ENCODE results near the gene PHACTR1. TPM values are rescaled to one million over a fixed set of nuclear protein-coding genes. Genes with fewer than 3 reads are reported as not detected.

The PHACTR1 gene
- total RNA-seq, 1 donor from 2014 or later, result 8.5 TPM

- FAIRE-seq, result no peak
- no peak overlapping the region for H3K27ac Mint-ChIP-seq (ENCODE audit: unreplicated experiment)
- no peaks in the 10 kb centered on the region for H3K4me1 Mint-ChIP-seq (ENCODE audit: low read depth, unreplicated experiment)
- H3K4me3 Mint-ChIP-seq (ENCODE audit: unreplicated experiment), result no peak overlapping the region
- no peak overlapping the region for H3K4me3 ChIP-seq (ENCODE audit: insufficient read depth, low read depth, low read length)
- no peak overlapping the region for H3K9ac ChIP-seq (ENCODE audit: low read length)
- no peak for TF ChIP-seq EZH2 (IDR thresholded peaks at IDR 0.05; ENCODE audit: insufficient read depth, low read length)
- TF ChIP-seq CTCF (IDR thresholded peaks at IDR 0.05; ENCODE audit: insufficient read depth, low read depth, low read length), result no peak
- H3K36me3 ChIP-seq (ENCODE audit: insufficient read depth, low read length), result no peaks in the 10 kb centered on the region
- no peak overlapping the region for H3K27ac ChIP-seq (ENCODE audit: low read depth, low read length)
- DNase-seq (ENCODE audit: low read depth), result no peak
- no peaks in the 10 kb centered on the region for H4K20me1 ChIP-seq (ENCODE audit: insufficient read depth, low read length)
- H3K36me3 Mint-ChIP-seq (ENCODE audit: low read depth, unreplicated experiment), result no peaks in the 10 kb centered on the region
- no peaks in the 10 kb centered on the region for H3K27me3 Mint-ChIP-seq (ENCODE audit: low read depth, unreplicated experiment)
- H2AFZ ChIP-seq (ENCODE audit: low read depth, low read length), result no peak overlapping the region
- H3K9me3 Mint-ChIP-seq (ENCODE audit: unreplicated experiment), result no peaks in the 10 kb centered on the region
- no peaks in the 10 kb centered on the region for H3K9me3 ChIP-seq (ENCODE audit: insufficient read depth, low read depth, low read length)
- no peaks in the 10 kb centered on the region for H3K27me3 ChIP-seq (ENCODE audit: insufficient read depth, low read length)
- no peaks in the 10 kb centered on the region for H3K79me2 ChIP-seq (ENCODE audit: insufficient read depth, low read length)
- no peaks in the 10 kb centered on the region for H3K4me1 ChIP-seq (ENCODE audit: insufficient read depth, low read length)
- H3K4me2 ChIP-seq (ENCODE audit: low read length), result no peak overlapping the region
These were observed 69.4 kb downstream of the PHACTR1 start for GRCh38 chr6:12785921-12786320.

- Histone ChIP-seq H2AFZ (ENCODE audit: low read depth, low read length) (no peak overlapping the region), H3K4me1 (ENCODE audit: insufficient read depth, low read length) (no peaks in the 10 kb centered on the region), H3K9ac (ENCODE audit: low read length) (no peak overlapping the region), H3K4me2 (ENCODE audit: low read length) (peak overlapping the region; percentile 25), H3K36me3 (ENCODE audit: insufficient read depth, low read length) (no peaks in the 10 kb centered on the region), H3K79me2 (ENCODE audit: insufficient read depth, low read length) (no peaks in the 10 kb centered on the region), H4K20me1 (ENCODE audit: insufficient read depth, low read length) (no peaks in the 10 kb centered on the region), H3K27me3 (ENCODE audit: insufficient read depth, low read length) (no peaks in the 10 kb centered on the region), H3K9me3 (ENCODE audit: insufficient read depth, low read depth, low read length) (no peaks in the 10 kb centered on the region), H3K27ac (ENCODE audit: low read depth, low read length) (no peak overlapping the region), H3K4me3 (ENCODE audit: insufficient read depth, low read depth, low read length) (no peak overlapping the region)
- no peak for TF ChIP-seq EZH2 (IDR thresholded peaks at IDR 0.05; ENCODE audit: insufficient read depth, low read length)
- TF ChIP-seq CTCF (IDR thresholded peaks at IDR 0.05; ENCODE audit: insufficient read depth, low read depth, low read length), result no peak
- H3K27ac Mint-ChIP-seq (ENCODE audit: unreplicated experiment), result no peak overlapping the region
- H3K27me3 Mint-ChIP-seq (ENCODE audit: low read depth, unreplicated experiment), result no peaks in the 10 kb centered on the region
- H3K4me3 Mint-ChIP-seq (ENCODE audit: unreplicated experiment), result no peak overlapping the region
- H3K9me3 Mint-ChIP-seq (ENCODE audit: unreplicated experiment), result no peaks in the 10 kb centered on the region
- H3K4me1 Mint-ChIP-seq (ENCODE audit: low read depth, unreplicated experiment), result no peaks in the 10 kb centered on the region
- H3K36me3 Mint-ChIP-seq (ENCODE audit: low read depth, unreplicated experiment), result no peaks in the 10 kb centered on the region
- FAIRE-seq (no peak), DNase-seq (ENCODE audit: low read depth) (peak; percentile 10)
These were observed 74.8 kb downstream of the PHACTR1 start for GRCh38 chr6:12791371-12791770.

- no peak for TF ChIP-seq CTCF (IDR thresholded peaks at IDR 0.05; ENCODE audit: insufficient read depth, low read depth, low read length)
- TF ChIP-seq EZH2 (IDR thresholded peaks at IDR 0.05; ENCODE audit: insufficient read depth, low read length), result no peak
- DNase-seq (ENCODE audit: low read depth) (no peak), FAIRE-seq (no peak)
- Mint-ChIP-seq H3K4me3 (ENCODE audit: unreplicated experiment) (no peak overlapping the region), H3K27me3 (ENCODE audit: low read depth, unreplicated experiment) (peaks cover 3% of the 10 kb centered on the region), H3K9me3 (ENCODE audit: unreplicated experiment) (no peaks in the 10 kb centered on the region), H3K27ac (ENCODE audit: unreplicated experiment) (no peak overlapping the region), H3K4me1 (ENCODE audit: low read depth, unreplicated experiment) (no peaks in the 10 kb centered on the region), H3K36me3 (ENCODE audit: low read depth, unreplicated experiment) (no peaks in the 10 kb centered on the region)
- no peaks in the 10 kb centered on the region for H3K36me3 ChIP-seq (ENCODE audit: insufficient read depth, low read length)
- H2AFZ ChIP-seq (ENCODE audit: low read depth, low read length), result no peak overlapping the region
- no peaks in the 10 kb centered on the region for H3K9me3 ChIP-seq (ENCODE audit: insufficient read depth, low read depth, low read length)
- H3K4me3 ChIP-seq (ENCODE audit: insufficient read depth, low read depth, low read length), result no peak overlapping the region
- no peaks in the 10 kb centered on the region for H3K79me2 ChIP-seq (ENCODE audit: insufficient read depth, low read length)
- no peaks in the 10 kb centered on the region for H3K27me3 ChIP-seq (ENCODE audit: insufficient read depth, low read length)
- H3K4me1 ChIP-seq (ENCODE audit: insufficient read depth, low read length), result no peaks in the 10 kb centered on the region
- H3K4me2 ChIP-seq (ENCODE audit: low read length), result no peak overlapping the region
- no peaks in the 10 kb centered on the region for H4K20me1 ChIP-seq (ENCODE audit: insufficient read depth, low read length)
- H3K27ac ChIP-seq (ENCODE audit: low read depth, low read length), result no peak overlapping the region
- no peak overlapping the region for H3K9ac ChIP-seq (ENCODE audit: low read length)
These were observed 81.8 kb downstream of the PHACTR1 start for GRCh38 chr6:12798326-12798725.

Data from astrocyte (in vitro differentiated cells and primary cell).